H1 (cell line): ENCODE data around the gene ZNF148. TPM values are rescaled to one million over a fixed set of nuclear protein-coding genes. Genes with fewer than 3 reads are reported as not detected.
A peak's percentile ranks its signal among the peaks of the same experiment; 100 is the strongest.

Experiments used
- CTCF ChIA-PET: fragments of 300-600 bp; sonication (Branson Sonifier 250); formaldehyde crosslinking; loops from one replicate; lab custom pipeline; 2021; ENCODE audit not compliant: partially characterized antibody; lab: Charles Lee
- POLR2A ChIA-PET: fragments of 300-600 bp; sonication (Branson Sonifier 250); formaldehyde crosslinking; loops from one replicate; lab custom pipeline; 2021; ENCODE audit warnings: inconsistent platforms; ENCODE audit not compliant: partially characterized antibody; lab: Charles Lee
- DNase-seq, 2 experiments: peaks; one replicate each; pipeline versions ENCODE4 v3.0.0 to v3.0.0-alpha.2; 2010 to 2022; ENCODE audit warnings: low spot score in 2 of 2, low read depth in 1 of 2, mixed read lengths in 1 of 2
- FAIRE-seq: peaks from 2 replicates; lab custom pipeline; 2011; peaks lifted over from hg19 to GRCh38; lab: Jason Lieb, UNC
- H2AFZ ChIP-seq: 2 replicates; pipeline ENCODE4 v1.8.1; 2012; ENCODE audit warnings: low read length, inconsistent platforms
- H2AK5ac ChIP-seq: 2 replicates; pipeline ENCODE4 v1.6.1; 2013; ENCODE audit warnings: low read depth, low read length
- H2BK120ac ChIP-seq: replicated peaks from 2 replicates; pipeline ENCODE3; 2013; ENCODE audit warnings: low read depth, low read length, inconsistent platforms
- H2BK12ac ChIP-seq: 2 replicates; pipeline ENCODE4 v1.6.1; 2013; ENCODE audit warnings: low read depth, low read length
- H2BK15ac ChIP-seq: 2 replicates; pipeline ENCODE4 v1.6.1; 2013; ENCODE audit warnings: low read length
- H2BK20ac ChIP-seq: 2 replicates; pipeline ENCODE4 v1.6.1; 2013; ENCODE audit warnings: low read length
- H2BK5ac ChIP-seq: 2 replicates; pipeline ENCODE4 v1.6.1; 2013; ENCODE audit warnings: low read depth, low read length
- H3K14ac ChIP-seq: 2 replicates; pipeline ENCODE4 v1.6.1; 2013; ENCODE audit warnings: inconsistent platforms; ENCODE audit not compliant: insufficient read length
- H3K18ac ChIP-seq: 2 replicates; pipeline ENCODE4 v1.6.1; 2013; ENCODE audit warnings: low read length; ENCODE audit errors: extremely low read depth
- H3K23ac ChIP-seq: 2 replicates; pipeline ENCODE4 v1.6.1; 2013; ENCODE audit warnings: inconsistent platforms; ENCODE audit not compliant: insufficient read length
- H3K23me2 ChIP-seq: 2 replicates; pipeline ENCODE4 v1.6.1; 2013; ENCODE audit warnings: low read depth, low read length
- H3K27ac ChIP-seq: 2 replicates; pipeline ENCODE4 v1.6.1; 2011; ENCODE audit warnings: low read depth, low read length, inconsistent platforms
- H3K27me3 ChIP-seq, 4 experiments: replicated peaks in 1 of 4; 1 replicate in 1 of 4; 2 replicates in 3 of 4; pipeline versions ENCODE4 v1.6.1 to v1.8.1; 2011 to 2013; ENCODE audit warnings: low read length in 3 of 4, mild to moderate bottlenecking in 3 of 4, inconsistent platforms in 2 of 4, mixed read lengths in 2 of 4, moderate library complexity in 1 of 4; ENCODE audit not compliant: control insufficient read depth in 3 of 4, insufficient read depth in 3 of 4; ENCODE audit errors: extremely low read depth in 1 of 4
- H3K36me3 ChIP-seq, 4 experiments: 2 replicates each; pipeline versions ENCODE4 v1.6.1 to v1.8.1; 2011 to 2013; ENCODE audit warnings: mild to moderate bottlenecking in 4 of 4, low read length in 3 of 4, moderate library complexity in 2 of 4, control low read depth in 1 of 4, inconsistent platforms in 1 of 4; ENCODE audit not compliant: insufficient read depth in 4 of 4, control insufficient read depth in 2 of 4
- H3K4ac ChIP-seq: replicated peaks from 2 replicates; pipeline ENCODE3; 2013; ENCODE audit warnings: low read length, low read depth, mixed read lengths, inconsistent platforms; ENCODE audit not compliant: insufficient read length
- H3K4me1 ChIP-seq, 4 experiments: replicated peaks in 1 of 4; 1 replicate in 1 of 4; 2 replicates in 3 of 4; pipeline versions ENCODE4 v1.6.1 to v1.8.1; 2011 to 2013; ENCODE audit warnings: low read length in 3 of 4, inconsistent platforms in 2 of 4, mixed read lengths in 1 of 4; ENCODE audit not compliant: insufficient read depth in 4 of 4, control insufficient read depth in 3 of 4
- H3K4me2 ChIP-seq, 2 experiments: 2 replicates each; pipeline versions ENCODE4 v1.6.1 to v1.8.1; 2011 to 2013; ENCODE audit warnings: low read depth in 2 of 2, low read length in 2 of 2, control low read depth in 1 of 2, inconsistent platforms in 1 of 2, mild to moderate bottlenecking in 1 of 2; ENCODE audit not compliant: insufficient read depth in 1 of 2
- H3K4me3 ChIP-seq, 4 experiments: fragments of 200-600, 300-600 bp in 1 of 4; sonication (generic), shearing (Covaris generic), sonication (Bioruptor Twin) in 1 of 4; 2 replicates each; pipeline versions ENCODE4 v1.5.1 to v1.8.1; 2011 to 2016; ENCODE audit warnings: low read length in 4 of 4, low read depth in 3 of 4, control low read depth in 2 of 4, inconsistent platforms in 2 of 4, mild to moderate bottlenecking in 2 of 4, mixed read lengths in 1 of 4, moderate library complexity in 1 of 4; ENCODE audit not compliant: insufficient read depth in 2 of 4; ENCODE audit errors: extremely low read depth in 1 of 4
- H3K56ac ChIP-seq: replicated peaks from 2 replicates; pipeline ENCODE3; 2013; ENCODE audit warnings: low read depth, mild to moderate bottlenecking, mixed read lengths, low read length, inconsistent platforms; ENCODE audit not compliant: insufficient read length
- H3K79me1 ChIP-seq: 2 replicates; pipeline ENCODE4 v1.6.1; 2013; ENCODE audit warnings: low read depth, low read length, control low read depth
- H3K79me2 ChIP-seq, 2 experiments: 2 replicates each; pipeline versions ENCODE4 v1.6.1 to v1.8.1; 2012 to 2013; ENCODE audit warnings: low read length in 2 of 2, mild to moderate bottlenecking in 2 of 2, inconsistent platforms in 1 of 2; ENCODE audit not compliant: insufficient read depth in 2 of 2, control insufficient read depth in 1 of 2
- H3K9ac ChIP-seq, 4 experiments: replicated peaks in 1 of 4; 1 replicate in 1 of 4; 2 replicates in 3 of 4; pipeline versions ENCODE4 v1.6.1 to v1.8.1; 2011 to 2013; ENCODE audit warnings: low read depth in 3 of 4, low read length in 3 of 4, control low read depth in 2 of 4, mild to moderate bottlenecking in 2 of 4, moderate library complexity in 2 of 4, inconsistent platforms in 1 of 4; ENCODE audit errors: extremely low read depth in 1 of 4
- H3K9me3 ChIP-seq, 2 experiments: 2 replicates each; pipeline versions ENCODE4 v1.6.1 to v1.8.1; 2012 to 2013; ENCODE audit warnings: mild to moderate bottlenecking in 2 of 2, moderate library complexity in 2 of 2, control low read depth in 1 of 2, inconsistent platforms in 1 of 2, low read depth in 1 of 2, low read length in 1 of 2, mixed read lengths in 1 of 2; ENCODE audit not compliant: insufficient read depth in 2 of 2
- H4K20me1 ChIP-seq, 2 experiments: replicated peaks in 1 of 2; 2 replicates each; pipeline versions ENCODE3 to v1.8.1; 2011 to 2013; ENCODE audit warnings: inconsistent platforms in 2 of 2, low read length in 2 of 2, mild to moderate bottlenecking in 1 of 2; ENCODE audit not compliant: insufficient read depth in 2 of 2, control insufficient read depth in 1 of 2
- H4K5ac ChIP-seq: 2 replicates; pipeline ENCODE4 v1.6.1; 2013; ENCODE audit warnings: low read length, low read depth, mixed read lengths, inconsistent platforms; ENCODE audit not compliant: insufficient read length
- H4K8ac ChIP-seq: 2 replicates; pipeline ENCODE4 v1.8.0; 2013; ENCODE audit warnings: mild to moderate bottlenecking, moderate library complexity, low read length, inconsistent platforms; ENCODE audit not compliant: insufficient read depth; ENCODE audit errors: extremely low read depth
- H4K91ac ChIP-seq: replicated peaks from 2 replicates; pipeline ENCODE3; 2013; ENCODE audit warnings: low read length, mixed read lengths, inconsistent platforms; ENCODE audit not compliant: insufficient read length
- EZH2 ChIP-seq: fragments of 200-600 bp; sonication (generic); IDR thresholded peaks from 2 replicates; pipeline ENCODE4 v1.7.1; 2012; ENCODE audit warnings: low read depth, mild to moderate bottlenecking, moderate library complexity, low read length, inconsistent platforms; ENCODE audit not compliant: severe bottlenecking
- POU5F1 ChIP-seq: IDR thresholded peaks from 2 replicates; pipeline ENCODE4 v1.6.1; 2011; ENCODE audit warnings: low read depth, mild to moderate bottlenecking, low read length, moderate library complexity
- SP1 ChIP-seq: IDR thresholded peaks from 2 replicates; pipeline ENCODE4 v1.6.1; 2011; ENCODE audit warnings: low read depth, low read length
- SP4 ChIP-seq: IDR thresholded peaks from 2 replicates; pipeline ENCODE4 v1.6.1; 2012; ENCODE audit warnings: low read length, inconsistent platforms
- SUZ12 ChIP-seq: fragments of 200-600 bp; sonication (generic); IDR thresholded peaks from 2 replicates; pipeline ENCODE4 v1.6.1; 2012; ENCODE audit warnings: mild to moderate bottlenecking, inconsistent platforms, low read length, moderate library complexity, mixed read lengths
- WGBS, 2 experiments: shearing (Covaris generic) in 1 of 2; methylation state at CpG; one replicate each; pipeline versions ENCODE4 v1.1.6 to v1.1.7; 2013 to 2015; ENCODE audit warnings: low lambda C conversion rate in 2 of 2, mixed read lengths in 2 of 2, inconsistent platforms in 1 of 2, low coverage in 1 of 2, missing lambda C conversion rate in 1 of 2; ENCODE audit not compliant: insufficient replicate concordance in 2 of 2, insufficient coverage in 1 of 2, insufficient read length in 1 of 2; ENCODE audit errors: extremely low coverage in 1 of 2, missing lambda C conversion rate in 1 of 2; 5-methylcytosine and 5-hydroxymethylcytosine counted together
- polyA plus RNA-seq, 7 experiments: library from polyadenylated mRNA; depleted of rRNA in 3 of 7; stranded (reverse) in 5 of 7; unstranded in 2 of 7; fragments of >200 nt in 5 of 7; fragments of 200-250 nt in 2 of 7; gene quantifications; 1 replicate in 5 of 7; 2 replicates in 1 of 7; 4 replicates in 1 of 7; pipeline versions ENCODE4 v1.2.1 to v1.2.3, GENCODE V29; 2011 to 2013; ENCODE audit warnings: missing spikeins in 2 of 7, mixed read lengths in 2 of 7
- total RNA-seq: library from RNA; stranded (reverse); fragmentation: NEBNext Ultra II Directional; extraction: Animal tissue kit (Norgen Biotek cat#: 25700); gene quantifications from 2 replicates; pipeline ENCODE4 v1.2.1, GENCODE V29; 2021
- TF ChIP-seq, protein P1 (sequence below): IDR thresholded peaks from 2 replicates; pipeline ENCODE4 v1.6.1; 2012; ENCODE audit warnings: low read length, inconsistent platforms
- TF ChIP-seq, protein P2 (sequence below), 3 experiments: IDR thresholded peaks; 1 replicate in 2 of 3; 2 replicates in 1 of 3; pipeline versions ENCODE4 v1.5.1 to v1.6.1; 2011; ENCODE audit warnings: low read length in 3 of 3, mild to moderate bottlenecking in 3 of 3, inconsistent platforms in 2 of 3, low read depth in 1 of 3, moderate library complexity in 1 of 3; ENCODE audit not compliant: insufficient read depth in 1 of 3; ENCODE audit errors: control extremely low read depth in 1 of 3

Gene ZNF148
- total and polyA plus RNA-seq, 2 of the 8 experiments (the other 6 are each of a cell fraction or from before 2014, with no cell fraction given), result 3.7 to 22.6 TPM

DNA sequence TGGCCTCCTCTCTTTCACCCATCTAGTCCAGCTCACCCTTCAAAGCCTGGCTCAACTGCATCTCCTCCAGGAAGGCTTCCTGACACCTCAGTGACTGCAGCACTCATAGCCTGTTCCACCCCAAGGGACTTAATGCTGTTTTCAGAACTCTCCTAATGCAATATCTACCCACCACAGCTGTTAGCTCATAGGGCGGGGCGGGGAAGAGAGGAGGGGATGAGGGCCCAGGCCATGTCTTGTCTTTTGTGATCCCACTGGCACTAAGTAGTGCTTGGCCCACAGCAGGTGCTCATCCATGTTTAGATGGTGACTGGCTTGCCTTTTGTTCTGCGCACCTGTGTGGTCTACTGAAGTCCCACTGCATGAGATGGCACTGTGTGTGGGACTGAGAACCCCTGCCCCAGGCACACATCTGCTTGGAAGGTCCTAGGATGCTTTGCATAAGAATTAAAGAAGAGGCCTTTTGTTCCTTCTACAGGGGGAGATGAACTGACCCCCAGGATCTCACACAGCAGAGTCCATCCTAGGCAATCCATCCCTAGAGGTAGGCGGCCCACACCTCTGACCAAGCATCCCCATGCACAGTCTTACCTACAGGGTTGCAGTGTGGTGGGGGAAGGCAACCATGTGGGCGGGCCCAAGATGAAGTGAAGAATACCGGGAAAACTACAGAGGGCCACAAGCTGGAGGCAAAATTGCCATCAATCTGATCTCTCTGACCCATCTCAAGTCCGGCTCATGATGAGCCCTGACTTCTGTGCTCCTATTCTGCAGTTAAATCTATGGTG is 185.6 kb downstream of the ZNF148 start:
- Histone ChIP-seq H3K9me3 (no peaks in the 10 kb centered on the region; a peak in 1 of 4 replicates), H3K4me1 (peaks cover 3 to 17% (median 11%) of the 10 kb centered on the region in 4 experiments), H3K4me2 (no peak overlapping the region; a peak in 1 of 4 replicates), H2BK12ac (no peak overlapping the region), H3K9ac (no peak overlapping the region), H3K36me3 (peaks cover 0 to 10% (median 2%) of the 10 kb centered on the region in 4 experiments; a peak in 3 of 8 replicates), H4K8ac (no peak overlapping the region), H3K23me2 (no peaks in the 10 kb centered on the region), H2AK5ac (no peak overlapping the region), H2AFZ (no peak overlapping the region), H3K18ac (no peak overlapping the region; the same call in 1 of the 2 replicates), H4K91ac (no peak overlapping the region), H3K4ac (no peak overlapping the region), H2BK120ac (no peak overlapping the region), H3K79me2 (no peaks in the 10 kb centered on the region), H3K56ac (no peak overlapping the region), H3K79me1 (no peaks in the 10 kb centered on the region), H2BK5ac (peak overlapping the region; percentile 7; the same call in 1 of the 2 replicates), H3K14ac (no peak overlapping the region), H3K27me3 (no peaks in the 10 kb centered on the region), H3K23ac (no peak overlapping the region), H4K20me1 (no peaks in the 10 kb centered on the region), H3K4me3 (no peak overlapping the region), H2BK15ac (no peak overlapping the region), H2BK20ac (peak overlapping the region; percentile 21; the same call in 1 of the 2 replicates), H4K5ac (no peak overlapping the region), H3K27ac (no peak overlapping the region)
- FAIRE-seq (peak; percentile 32), DNase-seq (peak in 1 of 2 experiments; percentile 39)
- ChIA-PET POLR2A (no interaction called here), CTCF (interaction anchor here (0.6 to 3.9 kb wide), 5 partner anchors 9 to 129 kb away, joined by 3 to 16 read pairs (median 4); no protein-coding TSS in a partner anchor)
- WGBS, 2 experiments, result 95% methylated on average over 7 of the region's 7 CpGs; no CpG with 5 or more reads in 1 of the 2 experiments
- TF ChIP-seq, protein P1, sequence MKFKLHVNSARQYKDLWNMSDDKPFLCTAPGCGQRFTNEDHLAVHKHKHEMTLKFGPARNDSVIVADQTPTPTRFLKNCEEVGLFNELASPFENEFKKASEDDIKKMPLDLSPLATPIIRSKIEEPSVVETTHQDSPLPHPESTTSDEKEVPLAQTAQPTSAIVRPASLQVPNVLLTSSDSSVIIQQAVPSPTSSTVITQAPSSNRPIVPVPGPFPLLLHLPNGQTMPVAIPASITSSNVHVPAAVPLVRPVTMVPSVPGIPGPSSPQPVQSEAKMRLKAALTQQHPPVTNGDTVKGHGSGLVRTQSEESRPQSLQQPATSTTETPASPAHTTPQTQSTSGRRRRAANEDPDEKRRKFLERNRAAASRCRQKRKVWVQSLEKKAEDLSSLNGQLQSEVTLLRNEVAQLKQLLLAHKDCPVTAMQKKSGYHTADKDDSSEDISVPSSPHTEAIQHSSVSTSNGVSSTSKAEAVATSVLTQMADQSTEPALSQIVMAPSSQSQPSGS, result no peak
- TF ChIP-seq SP4 (no peak), SP1 (no peak), SUZ12 (no peak), EZH2 (no peak), POU5F1 (no peak)
- TF ChIP-seq, protein P2, sequence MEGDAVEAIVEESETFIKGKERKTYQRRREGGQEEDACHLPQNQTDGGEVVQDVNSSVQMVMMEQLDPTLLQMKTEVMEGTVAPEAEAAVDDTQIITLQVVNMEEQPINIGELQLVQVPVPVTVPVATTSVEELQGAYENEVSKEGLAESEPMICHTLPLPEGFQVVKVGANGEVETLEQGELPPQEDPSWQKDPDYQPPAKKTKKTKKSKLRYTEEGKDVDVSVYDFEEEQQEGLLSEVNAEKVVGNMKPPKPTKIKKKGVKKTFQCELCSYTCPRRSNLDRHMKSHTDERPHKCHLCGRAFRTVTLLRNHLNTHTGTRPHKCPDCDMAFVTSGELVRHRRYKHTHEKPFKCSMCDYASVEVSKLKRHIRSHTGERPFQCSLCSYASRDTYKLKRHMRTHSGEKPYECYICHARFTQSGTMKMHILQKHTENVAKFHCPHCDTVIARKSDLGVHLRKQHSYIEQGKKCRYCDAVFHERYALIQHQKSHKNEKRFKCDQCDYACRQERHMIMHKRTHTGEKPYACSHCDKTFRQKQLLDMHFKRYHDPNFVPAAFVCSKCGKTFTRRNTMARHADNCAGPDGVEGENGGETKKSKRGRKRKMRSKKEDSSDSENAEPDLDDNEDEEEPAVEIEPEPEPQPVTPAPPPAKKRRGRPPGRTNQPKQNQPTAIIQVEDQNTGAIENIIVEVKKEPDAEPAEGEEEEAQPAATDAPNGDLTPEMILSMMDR (IDR thresholded peaks at IDR 0.05; ENCODE audit: control extremely low read depth in 1 of 3, insufficient read depth in 1 of 3, low read depth in 1 of 3, low read length in 3 of 3), result no peak
